IMR-90 (cell line): ENCODE results near the gene MAP4. TPM values are rescaled to one million over a fixed set of nuclear protein-coding genes. Genes with fewer than 3 reads are reported as not detected.

Experiments used
- ATAC-seq: fragments of 200-7000 bp; cut with Tn5 transposase; 2 replicates; pipeline ENCODE4 v1.9.1; 2020; ENCODE audit warnings: low read depth, mild to moderate bottlenecking, moderate library complexity
- BruUV-seq: library from RNA; stranded (reverse); fragments of 400-500 nt; replicated peaks from 2 replicates; lab custom pipeline; 2021; lab: Mats Ljungman, UMichigan
- CTCF ChIA-PET: fragments of 300-600 bp; formaldehyde crosslinking; extraction: SDS; loops from one replicate; lab custom pipeline; 2021; ENCODE audit warnings: antibody characterized with exemption; lab: Yijun Ruan, JAX
- POLR2A ChIA-PET: fragments of 300-600 bp; sonication (Branson Sonifier 250); formaldehyde crosslinking; loops from one replicate; lab custom pipeline; 2022; ENCODE audit warnings: antibody characterized with exemption; ENCODE audit not compliant: unreplicated experiment; lab: Charles Lee
- DNase-seq: peaks from one replicate; pipeline ENCODE4 v3.0.0; 2013
- H2AFZ ChIP-seq: replicated peaks from 2 replicates; pipeline ENCODE3; 2013; ENCODE audit warnings: low read length, mild to moderate bottlenecking; ENCODE audit not compliant: poor library complexity
- H2AK5ac ChIP-seq: 2 replicates; pipeline ENCODE4 v1.6.1; 2013; ENCODE audit warnings: low read depth, low read length, inconsistent platforms
- H2AK9ac ChIP-seq: replicated peaks from 2 replicates; pipeline ENCODE3; 2013; ENCODE audit warnings: mild to moderate bottlenecking, low read depth, low read length, moderate library complexity; ENCODE audit not compliant: poor library complexity
- H2BK120ac ChIP-seq: 2 replicates; pipeline ENCODE4 v1.6.1; 2013; ENCODE audit warnings: low read depth, low read length, inconsistent platforms
- H2BK15ac ChIP-seq: 3 replicates; pipeline ENCODE4 v1.6.1; 2013; ENCODE audit warnings: low read depth, low read length, inconsistent platforms
- H2BK20ac ChIP-seq: 2 replicates; pipeline ENCODE4 v1.6.1; 2013; ENCODE audit warnings: low read depth, mild to moderate bottlenecking, inconsistent platforms, low read length, moderate library complexity
- H2BK5ac ChIP-seq: 2 replicates; pipeline ENCODE4 v1.6.1; 2013; ENCODE audit warnings: mild to moderate bottlenecking, low read depth, low read length, inconsistent platforms; ENCODE audit not compliant: poor library complexity, severe bottlenecking
- H3K14ac ChIP-seq: replicated peaks from 2 replicates; pipeline ENCODE4 v1.6.1; 2013; ENCODE audit warnings: low read depth, low read length, inconsistent platforms
- H3K18ac ChIP-seq: 2 replicates; pipeline ENCODE4 v1.6.1; 2013; ENCODE audit warnings: low read depth, low read length, control low read depth
- H3K23ac ChIP-seq: 2 replicates; pipeline ENCODE4 v1.6.1; 2013; ENCODE audit warnings: low read depth, low read length, inconsistent platforms
- H3K27ac ChIP-seq: 2 replicates; pipeline ENCODE4 v1.5.1; 2013; ENCODE audit warnings: mild to moderate bottlenecking, control low read depth, low read length; ENCODE audit not compliant: insufficient read depth
- H3K27me3 ChIP-seq: 2 replicates; pipeline ENCODE4 v1.6.1; 2013; ENCODE audit warnings: low read length; ENCODE audit not compliant: control insufficient read depth, insufficient read depth
- H3K36me3 ChIP-seq: 2 replicates; pipeline ENCODE4 v1.6.1; 2013; ENCODE audit warnings: low read length, mixed read lengths; ENCODE audit not compliant: control insufficient read depth, insufficient read depth
- H3K4ac ChIP-seq: 2 replicates; pipeline ENCODE4 v1.6.1; 2013; ENCODE audit warnings: low read depth, low read length, inconsistent platforms
- H3K4me1 ChIP-seq: 2 replicates; pipeline ENCODE4 v1.6.1; 2013; ENCODE audit warnings: low read length, mixed read lengths; ENCODE audit not compliant: control insufficient read depth, insufficient read depth
- H3K4me2 ChIP-seq: 2 replicates; pipeline ENCODE4 v1.6.1; 2013; ENCODE audit warnings: low read depth, mild to moderate bottlenecking, control low read depth, low read length, moderate library complexity
- H3K4me3 ChIP-seq: 2 replicates; pipeline ENCODE4 v1.5.1; 2013; ENCODE audit warnings: low read depth, mild to moderate bottlenecking, control low read depth, low read length, moderate library complexity; ENCODE audit not compliant: insufficient read depth
- H3K56ac ChIP-seq: 2 replicates; pipeline ENCODE4 v1.6.1; 2013; ENCODE audit warnings: low read length, inconsistent platforms; ENCODE audit not compliant: insufficient read depth; ENCODE audit errors: extremely low read depth
- H3K79me1 ChIP-seq, 2 experiments: 2 replicates each; pipeline ENCODE4 v1.6.1; 2013; ENCODE audit warnings: low read length in 2 of 2, inconsistent platforms in 1 of 2, low read depth in 1 of 2
- H3K9ac ChIP-seq: 2 replicates; pipeline ENCODE4 v1.6.1; 2013; ENCODE audit warnings: low read depth, low read length, control low read depth
- H3K9me1 ChIP-seq: 2 replicates; pipeline ENCODE4 v1.6.1; 2013; ENCODE audit warnings: low read length, inconsistent platforms; ENCODE audit not compliant: insufficient read depth
- H3K9me3 ChIP-seq: 2 replicates; pipeline ENCODE4 v1.6.1; 2013; ENCODE audit warnings: low read length; ENCODE audit not compliant: control insufficient read depth, insufficient read depth
- H4K20me1 ChIP-seq: 2 replicates; pipeline ENCODE4 v1.6.1; 2013; ENCODE audit warnings: low read length, inconsistent platforms; ENCODE audit not compliant: insufficient read depth
- H4K5ac ChIP-seq: 2 replicates; pipeline ENCODE4 v1.6.1; 2013; ENCODE audit warnings: mild to moderate bottlenecking, low read depth, low read length, control low read depth
- H4K8ac ChIP-seq, 2 experiments: 2 replicates each; pipeline ENCODE4 v1.6.1; 2013; ENCODE audit warnings: low read depth in 2 of 2, low read length in 2 of 2, control low read depth in 1 of 2, inconsistent platforms in 1 of 2
- H4K91ac ChIP-seq: 2 replicates; pipeline ENCODE4 v1.6.1; 2013; ENCODE audit warnings: low read depth, low read length, inconsistent platforms; ENCODE audit not compliant: insufficient read depth
- BHLHE40 ChIP-seq: fragments of 150-350 bp; IDR thresholded peaks from 2 replicates; pipeline ENCODE4 v1.6.1; 2016; ENCODE audit warnings: mild to moderate bottlenecking, low read depth, low read length
- CEBPB ChIP-seq: IDR thresholded peaks from 2 replicates; pipeline ENCODE4 v1.6.1; 2012; ENCODE audit warnings: low read depth, low read length, improper control_type of control experiment
- CHD1 ChIP-seq: IDR thresholded peaks from 2 replicates; pipeline ENCODE4 v1.6.1; 2012; ENCODE audit warnings: low read depth, low read length, improper control_type of control experiment
- CTCF ChIP-seq: conservative IDR thresholded peaks from 2 replicates; pipeline ENCODE4 v1.5.1; 2012; ENCODE audit warnings: mild to moderate bottlenecking, low read depth, low read length, improper control_type of control experiment
- ELK1 ChIP-seq: fragments of 150-350 bp; IDR thresholded peaks from 2 replicates; pipeline ENCODE4 v1.6.1; 2016; ENCODE audit warnings: low read depth, mild to moderate bottlenecking, low read length, moderate library complexity, borderline replicate concordance
- FOS ChIP-seq: fragments of 150-350 bp; IDR thresholded peaks from 2 replicates; pipeline ENCODE4 v1.6.1; 2016; ENCODE audit warnings: low read depth, low read length
- MAFK ChIP-seq: IDR thresholded peaks from 2 replicates; pipeline ENCODE4 v1.6.1; 2012; ENCODE audit warnings: low read depth, low read length, improper control_type of control experiment
- MAZ ChIP-seq: IDR thresholded peaks from 2 replicates; pipeline ENCODE4 v1.6.1; 2012; ENCODE audit warnings: low read depth, mild to moderate bottlenecking, low read length, improper control_type of control experiment, moderate library complexity, borderline replicate concordance
- MXI1 ChIP-seq: IDR thresholded peaks from 2 replicates; pipeline ENCODE4 v1.6.1; 2012; ENCODE audit warnings: low read depth, mild to moderate bottlenecking, low read length, moderate library complexity, borderline replicate concordance
- NFE2L2 ChIP-seq: fragments of 150-350 bp; IDR thresholded peaks from 2 replicates; pipeline ENCODE4 v1.6.1; 2016; ENCODE audit warnings: low read depth, mild to moderate bottlenecking, low read length
- POLR2A ChIP-seq: IDR thresholded peaks from 2 replicates; pipeline ENCODE4 v1.6.1; 2012; ENCODE audit warnings: mild to moderate bottlenecking, low read depth, low read length
- RAD21 ChIP-seq: IDR thresholded peaks from 2 replicates; pipeline ENCODE4 v1.6.1; 2012; ENCODE audit warnings: low read length, improper control_type of control experiment
- RCOR1 ChIP-seq: IDR thresholded peaks from 2 replicates; pipeline ENCODE4 v1.6.1; 2012; ENCODE audit warnings: mild to moderate bottlenecking, low read length, improper control_type of control experiment; ENCODE audit not compliant: insufficient replicate concordance
- RFX5 ChIP-seq: IDR thresholded peaks from 2 replicates; pipeline ENCODE4 v1.8.0; 2012; ENCODE audit warnings: low read depth, mild to moderate bottlenecking, low read length, moderate library complexity
- USF2 ChIP-seq: fragments of 150-350 bp; IDR thresholded peaks from 2 replicates; pipeline ENCODE4 v1.6.1; 2017; ENCODE audit warnings: mild to moderate bottlenecking, antibody characterized with exemption, low read length, low read depth
- WGBS, 2 experiments: methylation state at CpG; one replicate each; pipeline versions ENCODE4 v1.1.5 to v1.1.7; 2013; ENCODE audit warnings: missing lambda C conversion rate in 2 of 2; ENCODE audit not compliant: insufficient read length in 1 of 2; ENCODE audit errors: extremely low coverage in 2 of 2; 5-methylcytosine and 5-hydroxymethylcytosine counted together
- dilution Hi-C: fragments of 300-500 bp; cut with HindIII; formaldehyde crosslinking; loops from one replicate; pipeline ENCODE4 v1.14.3; 2018; ENCODE audit warnings: low sequenced_read_pairs; ENCODE audit not compliant: unreplicated experiment
- in situ Hi-C: fragments of 300-500 bp; cut with MboI; formaldehyde crosslinking; loops from 3 replicates; pipeline ENCODE4 v1.14.3; 2019; ENCODE audit warnings: low sequenced_read_pairs, inconsistent platforms, mixed read lengths
- intact Hi-C: fragments of 100-400 bp; cut with micrococcal nuclease; formaldehyde crosslinking; loops from 2 replicates; pipeline ENCODE4 v1.10.0; 2022
- polyA plus RNA-seq, 3 experiments: library from polyadenylated mRNA; depleted of rRNA; stranded (reverse); fragments of >200 nt; gene quantifications; 2 replicates each; pipeline ENCODE4 v1.2.3, GENCODE V29; 2012; ENCODE audit warnings: low replicate concordance in 1 of 3
- total RNA-seq: library from RNA; depleted of rRNA; stranded (reverse); fragments of >200 nt; gene quantifications from 2 replicates; pipeline ENCODE4 v1.2.3, GENCODE V29; 2012

MAP4 gene
- total and polyA plus RNA-seq, 2 of the 4 experiments (the other 2 are of a cell fraction): 87.8 to 216 TPM

DNA sequence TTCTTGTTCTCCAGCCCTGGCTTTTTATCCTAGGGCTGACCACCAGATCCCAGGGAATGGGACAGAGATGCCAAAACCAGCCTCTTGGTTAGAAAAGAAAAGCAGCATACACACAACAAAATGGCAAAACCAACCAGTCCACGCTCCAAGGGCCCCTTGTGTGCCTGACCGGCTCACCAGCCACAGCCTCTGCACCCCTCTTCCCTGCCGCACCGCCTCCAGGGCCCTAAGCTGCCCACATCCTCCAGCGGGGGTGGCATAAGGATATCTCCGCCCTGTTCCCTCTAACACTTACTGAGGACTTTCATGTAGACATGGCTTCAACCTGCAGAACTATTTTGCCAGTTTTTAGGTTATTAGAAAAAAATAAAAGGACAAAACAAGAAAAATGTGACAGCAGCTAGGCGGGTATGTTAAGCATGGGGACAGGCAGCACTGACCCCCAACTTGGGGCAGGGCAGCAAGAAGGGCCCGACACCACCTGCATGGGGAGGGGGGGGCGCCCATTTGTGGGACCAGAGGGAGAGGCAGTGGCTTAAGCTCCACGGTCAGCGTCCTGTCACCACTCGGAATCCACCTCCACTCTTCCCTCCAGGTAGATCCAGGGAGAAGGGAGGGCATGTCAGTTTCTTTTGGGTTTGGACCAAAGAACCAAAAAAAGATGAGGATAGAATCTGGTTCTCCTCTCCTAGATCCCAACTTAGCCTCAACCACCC is 164.2 kb downstream of the MAP4 start:
- DNase-seq (no peak), ATAC-seq (no peak)
- H3K27me3 ChIP-seq: no peaks in the 10 kb centered on the region
- no peak overlapping the region for H3K4me3 ChIP-seq
- no peak overlapping the region for H2AK9ac ChIP-seq
- no peak overlapping the region for H3K56ac ChIP-seq
- H3K23ac ChIP-seq: no peak overlapping the region
- no peak overlapping the region for H3K27ac ChIP-seq
- in situ Hi-C loops (no loop called here), intact Hi-C loops (loop anchor here (5.0 kb wide), 1 partner anchor 305 kb away; no protein-coding TSS in a partner anchor), dilution Hi-C loops (no loop called here)
- H3K18ac ChIP-seq: no peak overlapping the region
- no peak overlapping the region for H4K5ac ChIP-seq
- no peak overlapping the region for H4K8ac ChIP-seq
- H4K20me1 ChIP-seq: peaks cover 47% of the 10 kb centered on the region
- no peak overlapping the region for H2BK120ac ChIP-seq
- H3K9ac ChIP-seq: no peak overlapping the region
- H3K4ac ChIP-seq: no peak overlapping the region
- no peak overlapping the region for H2BK15ac ChIP-seq
- WGBS, 2 experiments: no CpG with 5 or more reads among the region's 12 CpGs
- H2BK5ac ChIP-seq: no peak overlapping the region
- H3K79me1 ChIP-seq: peaks cover 5 to 19% of the 10 kb centered on the region in 2 experiments; a peak in 3 of 4 replicates
- peaks cover 2% of the 10 kb centered on the region; the same call in 1 of the 2 replicates for H3K4me1 ChIP-seq
- no peak overlapping the region for H2AFZ ChIP-seq
- H3K4me2 ChIP-seq: no peak overlapping the region
- H3K9me3 ChIP-seq: no peaks in the 10 kb centered on the region
- no peak overlapping the region for H2BK20ac ChIP-seq
- H2AK5ac ChIP-seq: no peak overlapping the region
- BruUV-seq: TSS peak; percentile 92
- no peak overlapping the region for H4K91ac ChIP-seq
- ChIA-PET CTCF (interaction anchor here (0.6 kb wide), 1 partner anchor 130 kb away, joined by 3 read pairs; no protein-coding TSS in a partner anchor), POLR2A (no interaction called here)
- H3K14ac ChIP-seq: no peak overlapping the region
- peaks cover 92% of the 10 kb centered on the region for H3K36me3 ChIP-seq
- H3K9me1 ChIP-seq: peaks cover 6% of the 10 kb centered on the region; the same call in 1 of the 2 replicates
- TF ChIP-seq NFE2L2 (no peak), CHD1 (no peak), CEBPB (no peak), ELK1 (no peak), MAFK (no peak), MAZ (no peak), MXI1 (no peak), RFX5 (no peak), BHLHE40 (no peak), RCOR1 (no peak), RAD21 (no peak), POLR2A (no peak), FOS (no peak), USF2 (no peak), CTCF (no peak)
